Fibroblast of mammary gland (primary cell): Measurements from ENCODE around the gene GIPC1.

Experiments used
- DNase-seq: peaks from one replicate; pipeline ENCODE4 v3.0.0-alpha.2; 2010; ENCODE audit warnings: low read depth
- H3K4me3 ChIP-seq: 2 replicates; pipeline ENCODE4 v1.5.1; 2011; ENCODE audit warnings: low read depth, mild to moderate bottlenecking, low read length, moderate library complexity; ENCODE audit not compliant: control insufficient read depth
- TF ChIP-seq, protein P1 (sequence below): conservative IDR thresholded peaks from 2 replicates; pipeline ENCODE4 v1.5.1; 2011; ENCODE audit warnings: low read depth, low read length, inconsistent platforms; ENCODE audit not compliant: control insufficient read depth, insufficient read depth

Gene GIPC1

DNA sequence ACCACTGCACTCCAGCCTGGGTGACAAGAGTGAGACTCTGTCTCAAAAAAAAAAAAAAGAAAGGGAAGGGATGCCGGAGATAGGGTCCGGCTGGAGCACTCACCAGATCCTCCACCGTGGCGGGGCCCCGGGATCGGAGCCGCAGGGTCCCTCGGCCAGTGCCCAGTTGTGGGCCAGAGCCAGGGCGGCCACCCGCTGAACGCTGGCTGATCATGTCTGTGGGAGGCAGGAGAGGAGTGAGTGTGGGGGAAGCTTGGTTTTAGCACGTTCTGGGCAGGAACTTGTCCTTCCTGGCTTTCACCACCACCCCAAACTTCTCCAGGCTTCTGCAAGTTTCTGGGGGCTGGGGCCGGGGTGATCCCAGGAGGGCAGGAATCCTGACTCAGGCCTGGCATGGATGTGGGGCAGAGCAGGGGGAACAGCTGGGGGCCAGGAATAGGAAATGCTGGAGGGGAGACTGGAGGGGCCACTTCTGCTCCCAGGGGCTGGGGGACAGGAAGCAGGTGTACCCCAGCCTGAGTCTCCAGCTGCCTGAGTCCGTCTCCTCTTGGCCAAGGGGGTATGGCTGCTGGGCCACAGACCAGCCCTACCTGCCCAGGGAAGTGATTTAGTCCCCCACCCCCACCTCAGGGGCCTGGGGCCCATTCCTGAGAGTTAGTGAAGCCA lies 16.5 kb downstream of the GIPC1 start:
- TF ChIP-seq, protein P1, sequence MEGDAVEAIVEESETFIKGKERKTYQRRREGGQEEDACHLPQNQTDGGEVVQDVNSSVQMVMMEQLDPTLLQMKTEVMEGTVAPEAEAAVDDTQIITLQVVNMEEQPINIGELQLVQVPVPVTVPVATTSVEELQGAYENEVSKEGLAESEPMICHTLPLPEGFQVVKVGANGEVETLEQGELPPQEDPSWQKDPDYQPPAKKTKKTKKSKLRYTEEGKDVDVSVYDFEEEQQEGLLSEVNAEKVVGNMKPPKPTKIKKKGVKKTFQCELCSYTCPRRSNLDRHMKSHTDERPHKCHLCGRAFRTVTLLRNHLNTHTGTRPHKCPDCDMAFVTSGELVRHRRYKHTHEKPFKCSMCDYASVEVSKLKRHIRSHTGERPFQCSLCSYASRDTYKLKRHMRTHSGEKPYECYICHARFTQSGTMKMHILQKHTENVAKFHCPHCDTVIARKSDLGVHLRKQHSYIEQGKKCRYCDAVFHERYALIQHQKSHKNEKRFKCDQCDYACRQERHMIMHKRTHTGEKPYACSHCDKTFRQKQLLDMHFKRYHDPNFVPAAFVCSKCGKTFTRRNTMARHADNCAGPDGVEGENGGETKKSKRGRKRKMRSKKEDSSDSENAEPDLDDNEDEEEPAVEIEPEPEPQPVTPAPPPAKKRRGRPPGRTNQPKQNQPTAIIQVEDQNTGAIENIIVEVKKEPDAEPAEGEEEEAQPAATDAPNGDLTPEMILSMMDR = no peak
- no peak overlapping the region for H3K4me3 ChIP-seq
- DNase-seq = no peak

DNA sequence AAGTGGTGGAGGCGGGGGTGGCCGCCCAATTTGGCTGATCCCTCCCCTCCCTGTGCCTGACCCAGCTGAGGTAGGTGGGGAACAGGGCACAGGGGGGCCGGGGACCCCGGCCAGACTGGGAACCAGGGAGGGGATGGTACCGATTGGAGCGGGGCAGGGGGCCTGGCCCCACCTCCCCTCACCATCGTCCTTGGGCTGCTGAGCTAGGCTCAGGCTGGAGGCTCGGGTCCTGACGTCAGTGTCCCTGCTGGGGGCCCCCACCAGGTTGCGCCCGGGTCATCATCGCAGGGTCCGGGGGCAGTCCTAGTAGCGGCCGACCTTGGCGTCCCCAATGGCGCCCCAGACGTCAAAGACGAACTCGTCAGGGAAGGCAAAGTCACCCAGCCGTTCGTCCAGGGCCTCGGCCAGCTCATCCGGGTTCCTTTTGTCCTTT lies 17.8 kb downstream of the GIPC1 start:
- no peak overlapping the region for H3K4me3 ChIP-seq
- DNase-seq = no peak
- TF ChIP-seq, protein P1 = no peak

DNA sequence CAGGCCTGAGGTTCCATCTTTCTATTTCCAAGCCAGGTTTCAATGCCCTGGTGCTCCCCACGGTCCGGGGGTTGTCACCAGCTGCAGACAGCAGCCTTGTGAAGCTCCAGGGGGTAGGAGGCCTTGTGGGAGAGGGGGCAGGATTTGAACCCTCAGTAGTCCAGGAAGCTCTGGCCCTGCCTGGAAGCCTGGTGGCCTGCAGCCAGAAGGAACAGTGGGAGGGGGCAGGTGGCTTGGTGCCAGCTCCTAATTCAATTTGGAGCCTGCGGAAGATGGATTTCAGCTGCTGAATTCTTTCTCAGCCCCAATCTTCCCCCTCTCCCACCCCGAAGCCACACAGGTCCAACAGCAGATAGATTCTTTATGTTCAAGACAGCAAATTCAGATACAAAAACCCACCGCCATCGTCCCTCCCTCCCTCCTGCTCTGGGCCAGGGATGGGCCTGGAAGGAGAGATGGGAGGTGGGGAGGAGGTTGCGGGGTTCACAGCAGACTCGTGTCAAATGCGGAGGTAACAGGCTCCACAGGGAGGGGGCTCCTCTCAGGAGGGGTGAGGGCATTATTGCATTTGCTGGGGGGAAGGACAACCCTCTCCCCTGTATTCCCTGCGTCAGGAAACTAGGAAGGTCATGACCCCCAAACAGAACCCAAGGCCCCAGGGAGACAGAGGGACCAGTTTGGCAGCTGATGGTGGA lies 18.4 kb downstream of the GIPC1 start:
- H3K4me3 ChIP-seq = no peak overlapping the region
- DNase-seq = no peak
- TF ChIP-seq, protein P1 = no peak

DNA sequence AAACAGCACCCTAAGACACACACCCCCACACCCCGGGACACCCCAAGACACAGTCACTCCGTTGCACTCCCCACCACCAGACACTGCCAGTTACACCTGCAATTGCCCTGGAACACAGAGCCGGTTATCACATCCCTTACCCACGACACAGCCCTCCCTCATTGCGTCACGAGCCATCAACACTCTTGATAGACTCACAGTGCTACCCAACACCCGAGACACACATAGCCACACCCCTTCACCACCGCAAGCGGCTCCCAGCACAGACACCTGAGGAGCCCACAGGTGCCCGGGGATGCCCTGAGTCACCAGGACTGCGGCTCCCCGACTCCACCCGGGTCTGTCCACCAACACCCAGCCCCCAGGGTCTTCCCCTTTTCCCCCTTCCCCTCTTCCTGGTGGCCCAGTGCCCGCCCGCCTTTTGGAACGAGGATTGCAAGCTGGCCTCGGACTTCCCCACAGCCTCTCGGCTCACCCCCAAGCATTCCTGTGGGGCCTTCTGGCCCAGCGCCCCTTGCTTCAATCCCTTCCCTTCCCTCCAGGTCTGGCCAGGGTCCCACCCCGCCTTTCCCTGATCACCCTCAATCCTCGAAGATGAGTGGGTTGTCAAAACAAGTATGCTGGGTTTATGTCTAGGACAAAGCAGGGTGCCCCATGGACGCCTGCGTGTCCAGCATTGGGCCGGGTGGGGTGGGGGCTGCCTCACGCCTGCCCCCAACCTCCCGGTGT lies 19.1 kb downstream of the GIPC1 start:
- TF ChIP-seq, protein P1 = no peak
- peak; percentile 89 for DNase-seq

DNA sequence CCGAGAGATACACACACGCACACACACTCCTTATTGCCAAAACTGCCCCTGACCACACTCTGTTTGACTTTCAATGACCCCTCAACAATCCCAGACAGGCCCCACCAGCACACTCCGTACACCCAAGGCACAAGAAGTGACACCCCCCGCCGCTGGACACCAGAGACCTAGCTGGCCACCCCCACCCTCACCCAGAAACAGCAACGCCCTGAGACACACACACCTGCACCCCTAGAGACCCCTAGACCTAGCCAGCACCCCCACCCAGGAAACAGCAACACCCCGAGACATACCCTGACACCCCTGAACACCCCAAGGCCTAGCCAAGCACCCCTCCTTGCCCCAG lies 19.6 kb downstream of the GIPC1 start:
- TF ChIP-seq, protein P1 = no peak
- DNase-seq = no peak
- no peak overlapping the region for H3K4me3 ChIP-seq

More for the DNA sequence above, 19.1 kb downstream of the GIPC1 start:
- H3K4me3 ChIP-seq = no peak overlapping the region

DNA sequence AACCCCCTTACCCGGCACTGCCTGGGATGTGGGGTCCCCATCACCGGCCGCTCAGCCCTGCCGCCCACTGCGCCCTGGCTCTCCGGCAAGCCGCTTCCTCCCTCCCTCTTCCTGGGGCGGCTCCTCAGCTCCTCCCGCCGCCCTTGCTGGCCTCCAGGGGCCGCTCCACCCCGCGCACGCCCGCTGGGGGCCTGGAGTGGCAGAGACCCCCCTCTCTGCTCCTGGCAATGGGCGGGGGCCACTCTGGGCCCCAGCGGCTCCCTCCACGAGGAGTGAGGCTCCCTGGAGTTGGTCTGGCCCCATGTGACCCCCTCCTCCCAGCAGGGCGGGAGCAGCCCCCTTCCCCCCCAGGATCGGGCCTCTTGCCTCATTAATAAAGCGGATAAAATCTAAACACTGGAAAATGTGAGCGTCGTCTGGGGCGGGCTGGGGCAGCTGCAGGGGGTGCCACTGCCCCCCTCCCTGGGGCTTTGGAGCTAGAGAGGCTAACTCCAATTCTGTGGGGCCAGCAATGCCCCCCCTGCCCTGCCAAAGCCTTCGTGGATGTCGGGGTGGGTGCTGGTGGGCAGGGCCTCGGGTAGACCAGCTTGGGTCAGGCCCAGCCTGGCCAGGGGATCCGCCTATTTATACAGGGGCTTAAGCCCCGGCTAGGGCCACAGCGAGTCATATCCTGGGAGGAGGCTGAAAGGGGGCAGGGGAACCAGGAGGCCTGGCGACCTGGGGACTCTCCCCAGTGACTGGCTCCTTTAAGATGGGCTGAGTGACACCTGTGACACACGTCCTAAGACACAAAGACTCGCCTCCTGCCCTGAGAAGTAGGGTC lies 20.5 kb downstream of the GIPC1 start, which contains the start of gene PTGER1:
Gene PTGER1 (minus strand): TSS at position 104 of the 823 bp plus-strand sequence. CDS start 1,034 bp downstream, outside the sequence.
- TF ChIP-seq, protein P1 = no peak
- H3K4me3 ChIP-seq = peak within 1 kb of the TSS; percentile 2
- DNase-seq = peak; percentile 47
